Measurements from ENCODE around the gene TLCD3B.
A peak's percentile ranks its signal among the peaks of the same experiment; 100 is the strongest.

DNA sequence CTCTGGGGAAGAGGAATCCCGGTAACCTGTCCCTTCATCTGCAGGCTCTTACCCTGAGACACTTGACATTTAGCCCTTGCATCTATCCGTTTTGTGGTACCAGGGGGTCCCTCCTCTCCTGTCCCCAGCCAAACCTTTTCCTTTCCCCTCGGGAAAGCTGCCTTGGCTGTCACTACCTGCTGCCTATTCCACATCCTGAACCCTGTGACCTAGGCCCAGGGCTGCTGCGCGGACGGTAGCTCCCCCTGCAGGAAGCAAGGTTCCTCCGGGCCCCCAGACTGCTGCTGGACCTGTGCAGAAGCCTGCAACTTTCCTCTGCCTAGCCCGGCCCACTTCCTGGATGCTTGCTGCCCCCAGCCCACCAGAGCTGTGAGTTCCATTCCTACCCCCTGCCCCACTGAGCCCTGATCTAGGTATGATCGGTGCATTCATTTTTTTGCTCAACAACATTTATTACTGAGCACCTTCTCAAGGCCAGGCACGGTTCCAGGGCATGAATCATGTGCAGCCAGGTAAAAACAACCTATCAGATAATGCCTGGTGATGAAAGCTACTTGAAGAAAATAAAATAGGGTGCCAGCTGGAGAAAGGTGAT, 24.0 kb upstream of the TLCD3B start:
- TF ChIP-seq, protein P1, sequence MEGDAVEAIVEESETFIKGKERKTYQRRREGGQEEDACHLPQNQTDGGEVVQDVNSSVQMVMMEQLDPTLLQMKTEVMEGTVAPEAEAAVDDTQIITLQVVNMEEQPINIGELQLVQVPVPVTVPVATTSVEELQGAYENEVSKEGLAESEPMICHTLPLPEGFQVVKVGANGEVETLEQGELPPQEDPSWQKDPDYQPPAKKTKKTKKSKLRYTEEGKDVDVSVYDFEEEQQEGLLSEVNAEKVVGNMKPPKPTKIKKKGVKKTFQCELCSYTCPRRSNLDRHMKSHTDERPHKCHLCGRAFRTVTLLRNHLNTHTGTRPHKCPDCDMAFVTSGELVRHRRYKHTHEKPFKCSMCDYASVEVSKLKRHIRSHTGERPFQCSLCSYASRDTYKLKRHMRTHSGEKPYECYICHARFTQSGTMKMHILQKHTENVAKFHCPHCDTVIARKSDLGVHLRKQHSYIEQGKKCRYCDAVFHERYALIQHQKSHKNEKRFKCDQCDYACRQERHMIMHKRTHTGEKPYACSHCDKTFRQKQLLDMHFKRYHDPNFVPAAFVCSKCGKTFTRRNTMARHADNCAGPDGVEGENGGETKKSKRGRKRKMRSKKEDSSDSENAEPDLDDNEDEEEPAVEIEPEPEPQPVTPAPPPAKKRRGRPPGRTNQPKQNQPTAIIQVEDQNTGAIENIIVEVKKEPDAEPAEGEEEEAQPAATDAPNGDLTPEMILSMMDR (IDR thresholded peaks at IDR 0.05 in 2 of 3, conservative IDR thresholded peaks at IDR 0.05 in 1 of 3; ENCODE audit: insufficient read depth in 2 of 3, low read depth in 1 of 3, low read length in 3 of 3) = peak; percentile 82 to 90 (median 85)
- no peak for TF ChIP-seq KLF10 (CRISPR knock-in tag; IDR thresholded peaks at IDR 0.05)

All from K562 (cell line).